GM10266 (cell line): ENCODE results near the gene OBP2B.
"Not testable (repeated sequence)": the region's sequence is repeated elsewhere in the genome, so short reads cannot be mapped to it uniquely, and the experiment has no call there.

ENCODE experiments used
- DNase-seq: peaks from one replicate; pipeline ENCODE4 v3.0.0; 2012; ENCODE audit errors: extremely low spot score
- TF ChIP-seq, protein P1 (sequence below): IDR thresholded peaks from 2 replicates; pipeline ENCODE4 v1.5.1; 2012; ENCODE audit warnings: mild to moderate bottlenecking, low read depth; ENCODE audit not compliant: control insufficient read depth, insufficient read depth; ENCODE audit errors: missing control alignments

Gene OBP2B

DNA sequence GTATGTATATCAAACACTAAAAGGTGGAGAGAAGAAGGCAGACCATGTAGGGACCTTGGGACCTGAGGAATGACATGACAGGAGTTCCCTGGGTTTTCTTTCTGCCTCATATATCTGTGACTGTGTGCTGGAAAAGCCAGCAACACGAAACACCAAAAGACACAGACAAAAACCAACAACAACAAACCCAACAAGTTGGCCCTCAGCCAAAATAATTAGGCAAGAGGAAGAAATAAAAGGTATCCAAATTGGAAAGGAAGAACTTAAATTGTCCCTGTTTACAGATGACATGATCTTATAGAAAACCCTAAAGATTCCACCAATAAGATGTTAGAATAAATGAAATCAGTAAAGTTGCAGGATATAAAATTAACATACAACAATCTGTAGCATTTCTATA, 44.2 kb upstream of the OBP2B start:
- TF ChIP-seq, protein P1, sequence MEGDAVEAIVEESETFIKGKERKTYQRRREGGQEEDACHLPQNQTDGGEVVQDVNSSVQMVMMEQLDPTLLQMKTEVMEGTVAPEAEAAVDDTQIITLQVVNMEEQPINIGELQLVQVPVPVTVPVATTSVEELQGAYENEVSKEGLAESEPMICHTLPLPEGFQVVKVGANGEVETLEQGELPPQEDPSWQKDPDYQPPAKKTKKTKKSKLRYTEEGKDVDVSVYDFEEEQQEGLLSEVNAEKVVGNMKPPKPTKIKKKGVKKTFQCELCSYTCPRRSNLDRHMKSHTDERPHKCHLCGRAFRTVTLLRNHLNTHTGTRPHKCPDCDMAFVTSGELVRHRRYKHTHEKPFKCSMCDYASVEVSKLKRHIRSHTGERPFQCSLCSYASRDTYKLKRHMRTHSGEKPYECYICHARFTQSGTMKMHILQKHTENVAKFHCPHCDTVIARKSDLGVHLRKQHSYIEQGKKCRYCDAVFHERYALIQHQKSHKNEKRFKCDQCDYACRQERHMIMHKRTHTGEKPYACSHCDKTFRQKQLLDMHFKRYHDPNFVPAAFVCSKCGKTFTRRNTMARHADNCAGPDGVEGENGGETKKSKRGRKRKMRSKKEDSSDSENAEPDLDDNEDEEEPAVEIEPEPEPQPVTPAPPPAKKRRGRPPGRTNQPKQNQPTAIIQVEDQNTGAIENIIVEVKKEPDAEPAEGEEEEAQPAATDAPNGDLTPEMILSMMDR, result no peak
- no peak for DNase-seq

DNA sequence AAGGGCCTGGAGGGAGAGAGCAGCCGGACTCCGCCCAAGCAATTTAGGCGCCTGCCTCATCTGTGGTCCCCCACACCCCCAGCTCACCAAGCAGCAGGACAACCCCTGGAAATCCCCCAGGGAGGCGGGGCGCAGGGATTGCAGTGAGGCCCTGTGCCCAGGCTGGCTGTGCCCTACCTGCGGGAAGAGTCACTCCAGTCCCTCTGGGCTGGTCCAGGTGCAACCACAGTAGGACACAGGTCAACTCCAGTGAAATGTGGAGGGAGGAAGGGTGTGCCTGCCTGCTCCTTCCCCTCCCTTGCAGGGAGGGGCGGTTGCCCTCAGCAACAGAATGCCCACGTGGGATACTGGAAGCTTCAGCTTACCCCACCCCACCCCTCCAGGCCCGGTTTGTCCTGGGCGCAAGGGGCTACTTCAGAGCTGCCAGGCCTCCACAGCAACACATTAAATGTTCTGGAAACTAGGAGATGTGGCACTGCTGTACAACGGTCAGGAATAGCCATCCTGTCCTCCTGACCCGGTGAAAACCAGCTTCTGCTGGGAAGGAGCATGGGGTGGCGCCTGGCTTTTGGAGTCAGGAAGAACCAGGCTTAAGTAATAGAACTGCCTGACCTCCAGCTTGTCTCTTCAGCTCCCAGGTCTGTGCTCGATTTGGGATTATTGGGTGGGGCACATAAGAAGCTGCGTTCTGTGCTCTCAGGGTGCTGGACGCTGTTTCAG, 43.4 kb upstream of the OBP2B start:
- DNase-seq, result no peak
- TF ChIP-seq, protein P1, result no peak

DNA sequence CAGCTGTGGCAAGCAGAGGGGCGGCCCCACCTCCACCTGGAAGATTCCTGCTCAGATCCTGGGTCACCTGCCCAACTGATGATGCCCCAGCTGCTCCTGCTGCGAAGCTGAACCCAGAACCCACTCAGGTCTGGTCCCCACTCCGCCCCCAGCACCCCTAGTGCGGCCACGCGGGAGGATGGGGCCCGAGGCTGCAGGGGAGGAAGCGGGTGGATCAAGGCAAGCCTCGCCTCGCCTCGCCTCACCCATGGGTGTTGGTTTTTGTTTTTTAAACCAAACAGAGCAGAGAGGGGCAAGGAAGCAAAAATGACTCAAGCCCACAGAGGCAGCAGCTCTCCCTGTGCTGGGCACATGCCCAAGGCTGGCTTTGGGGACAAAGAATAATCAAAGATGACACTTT, 42.7 kb upstream of the OBP2B start:
- DNase-seq, result no peak
- TF ChIP-seq, protein P1, result no peak

DNA sequence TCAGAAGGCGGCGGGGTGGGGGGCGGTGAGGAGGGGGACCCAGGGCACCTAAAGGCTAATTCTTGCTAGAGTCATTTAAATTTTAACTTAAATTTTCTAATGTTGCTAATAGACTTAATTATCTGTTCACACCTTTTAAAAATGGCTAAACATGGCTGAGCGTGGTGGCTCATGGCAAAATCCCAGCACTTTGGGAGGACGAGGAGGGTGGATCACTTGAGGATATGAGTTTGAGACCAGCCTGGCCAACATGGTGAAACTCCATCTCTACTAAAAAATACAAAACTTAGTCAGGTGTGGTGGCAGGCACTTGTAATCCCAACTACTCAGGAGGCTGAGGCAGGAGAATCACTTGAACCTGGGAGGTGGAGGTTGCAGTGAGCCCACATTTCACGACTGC, 42.2 kb upstream of the OBP2B start:
- DNase-seq, result not testable (repeated sequence)

DNA sequence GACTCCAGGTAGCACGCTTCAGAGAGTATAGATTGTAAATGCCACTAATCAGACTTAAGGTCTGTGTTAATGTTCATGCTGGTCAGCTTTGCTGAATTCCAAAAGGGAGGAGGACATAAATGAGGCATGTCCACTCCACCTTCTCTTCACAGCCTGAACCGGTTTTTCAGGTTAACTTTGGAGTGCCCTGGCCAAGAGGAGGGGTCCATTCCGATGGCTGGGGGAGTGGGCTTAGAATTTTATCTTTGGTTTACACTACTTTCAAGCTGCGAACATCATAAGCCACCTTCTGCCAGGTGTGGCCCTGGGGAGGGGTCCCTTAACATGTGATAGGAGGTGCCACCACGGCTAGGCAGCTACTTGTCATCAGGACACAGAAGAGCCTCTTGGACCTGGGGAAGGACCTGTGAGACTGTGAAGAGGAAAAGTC, 41.7 kb upstream of the OBP2B start:
- DNase-seq, result no peak
- TF ChIP-seq, protein P1, result no peak

DNA sequence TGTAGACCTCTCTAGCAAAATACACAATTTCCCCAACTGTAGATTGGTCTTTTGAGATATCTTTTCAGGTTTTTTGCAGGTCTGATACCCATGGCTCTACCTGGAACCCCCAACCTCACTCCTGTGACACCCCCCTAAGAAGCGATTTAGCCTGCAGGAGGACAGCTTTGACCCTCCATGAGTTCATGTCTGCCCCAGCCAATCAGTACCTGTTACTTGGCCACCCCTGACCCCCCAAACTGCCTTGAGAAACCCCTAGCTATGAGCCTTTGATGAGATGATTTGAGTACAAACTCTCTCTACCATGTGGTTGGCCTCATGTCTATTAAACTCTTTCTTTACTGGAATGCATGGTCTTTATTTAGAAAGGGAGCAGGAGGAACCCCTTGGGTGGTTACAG, 40.3 kb upstream of the OBP2B start:
- TF ChIP-seq, protein P1, result no peak

DNA sequence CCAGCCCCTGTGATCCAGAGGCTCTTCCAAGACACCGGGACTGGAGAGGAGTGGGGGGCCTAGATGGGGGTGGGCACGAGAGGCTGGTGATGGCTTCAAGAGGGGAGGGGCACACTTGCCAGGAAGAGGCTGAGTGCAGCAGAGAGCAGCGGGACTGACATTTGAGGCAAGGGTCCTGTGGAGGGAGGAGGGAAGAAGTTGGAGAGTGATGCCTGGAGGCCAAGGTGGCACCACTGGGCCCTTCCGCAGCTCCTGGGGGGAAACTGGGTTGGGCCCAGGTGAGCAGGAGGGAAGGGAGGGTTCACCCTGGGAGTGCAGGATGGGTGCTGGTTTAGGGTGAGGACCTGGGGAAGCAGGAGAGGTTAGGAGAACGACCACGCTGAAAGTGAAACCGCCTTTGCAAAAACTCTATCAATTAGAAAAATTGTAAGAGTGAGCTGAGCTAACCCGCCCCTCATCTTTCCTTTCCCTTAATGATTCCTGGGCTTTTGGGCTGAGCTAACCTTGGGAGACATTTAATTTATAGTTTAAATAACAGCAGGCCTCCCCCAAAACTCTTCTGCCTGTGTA, 39.8 kb upstream of the OBP2B start:
- no peak for DNase-seq

More for the DNA sequence above, 40.3 kb upstream of the OBP2B start:
- no peak for DNase-seq

More for the DNA sequence above, 39.8 kb upstream of the OBP2B start:
- TF ChIP-seq, protein P1, result no peak
